Skin epidermis (tissue), 12 donors: ENCODE results near the gene C11orf68.
A peak's percentile ranks its signal among the peaks of the same experiment; 100 is the strongest.
"Not testable (repeated sequence)": the region's sequence is repeated elsewhere in the genome, so short reads cannot be mapped to it uniquely, and the experiment has no call there.

Experiments
- H3K27ac ChIP-seq, 21 experiments: fragments of 200-600 bp; sonication (generic) in 11 of 21; one replicate each; pipeline ENCODE4 v1.5.0; 2020; ENCODE audit warnings: mild to moderate bottlenecking in 3 of 21, inconsistent platforms in 2 of 21, moderate library complexity in 2 of 21
- H3K4me3 ChIP-seq, 7 experiments: fragments of 200-600 bp; sonication (generic) in 2 of 7; one replicate each; pipeline ENCODE4 v1.5.0; 2020; ENCODE audit warnings: inconsistent platforms in 2 of 7, mild to moderate bottlenecking in 2 of 7, moderate library complexity in 1 of 7

The C11orf68 gene

GRCh38 chr11:65918211-65919140, at the start of gene C11orf68:
Gene C11orf68, minus strand, starts transcription at chr11:65919062. Its CDS starts 31 bp downstream, at chr11:65919031.
- H3K4me3 ChIP-seq: peak within 1 kb of the TSS; percentile 77 to 98 (median 96)
- H3K27ac ChIP-seq: peak within 1 kb of the TSS; percentile 92 to 100 (median 97)

- H3K27ac ChIP-seq: no peak overlapping the region
- H3K4me3 ChIP-seq: no peak overlapping the region
Measured at GRCh38 chr11:65967329-65967934, 48.6 kb upstream of the C11orf68 start.

DNA sequence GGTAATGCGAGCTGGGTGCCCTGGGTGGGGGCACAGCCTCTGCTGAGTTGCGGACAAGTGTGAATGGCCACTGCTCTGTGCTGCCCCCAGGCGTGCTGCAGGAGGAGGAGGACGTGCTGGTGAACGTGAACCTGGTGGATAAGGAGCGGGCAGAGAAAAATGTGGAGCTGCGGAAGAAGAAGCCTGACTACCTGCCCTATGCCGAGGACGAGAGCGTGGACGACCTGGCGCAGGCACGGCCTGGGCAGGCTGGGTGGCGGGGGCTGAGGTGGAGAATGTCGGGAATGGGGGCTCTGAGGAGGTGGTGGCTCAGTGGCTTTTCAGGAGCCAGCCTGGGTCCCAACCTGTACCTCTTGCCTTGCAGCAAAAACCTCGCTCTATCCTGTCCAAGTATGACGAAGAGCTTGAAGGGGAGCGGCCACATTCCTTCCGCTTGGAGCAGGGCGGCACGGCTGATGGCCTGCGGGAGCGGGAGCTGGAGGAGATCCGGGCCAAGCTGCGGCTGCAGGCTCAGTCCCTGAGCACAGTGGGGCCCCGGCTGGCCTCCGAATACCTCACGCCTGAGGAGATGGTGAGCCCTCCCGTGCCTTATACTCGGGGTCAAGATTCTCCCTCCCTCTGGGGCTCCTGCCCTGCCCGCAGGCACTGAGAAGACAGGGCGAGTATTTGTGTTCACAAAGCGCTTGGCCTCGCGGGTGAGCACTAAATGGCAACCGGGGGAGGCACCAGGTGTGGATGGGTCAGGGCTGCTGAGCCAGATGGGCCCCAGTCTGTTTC, 47.3 kb upstream of the C11orf68 start:
- H3K4me3 ChIP-seq: no peak overlapping the region

GRCh38 chr11:65964906-65965305, 46.0 kb upstream of the C11orf68 start:
- H3K4me3 ChIP-seq: no peak overlapping the region
- no peak overlapping the region for H3K27ac ChIP-seq

More for the DNA sequence above, 47.3 kb upstream of the C11orf68 start:
- no peak overlapping the region for H3K27ac ChIP-seq

DNA sequence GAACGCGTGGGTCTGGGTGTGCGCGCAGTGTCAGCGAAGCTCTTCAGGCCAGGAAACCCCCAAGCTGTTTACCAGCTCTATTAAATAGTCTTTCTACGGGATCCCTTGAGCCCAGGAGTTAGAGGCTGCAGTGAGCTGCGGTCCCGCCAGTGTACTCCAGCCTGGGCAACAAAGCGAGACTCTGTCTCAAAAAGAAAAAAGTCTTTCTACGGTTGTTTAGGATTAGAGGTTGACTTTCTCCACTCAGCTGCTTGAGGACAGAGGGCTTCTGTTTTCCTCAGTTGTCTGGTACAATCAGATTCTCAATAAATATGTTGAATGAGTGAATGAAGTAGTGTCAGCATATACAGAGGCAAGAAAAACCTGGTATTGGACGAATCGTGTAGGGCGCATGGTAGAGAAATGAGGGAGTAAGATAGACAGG, 43.3 kb upstream of the C11orf68 start:
- peak overlapping the region; percentile 69 to 100 (median 96) for H3K4me3 ChIP-seq
- H3K27ac ChIP-seq: peak overlapping the region; percentile 82 to 99 (median 94)

GRCh38 chr11:65961267-65962140, 42.6 kb upstream of the C11orf68 start, which contains the start of gene SART1:
Gene SART1, plus strand, starts transcription at chr11:65961734. Its CDS starts 47 bp downstream, at chr11:65961781.
- H3K27ac ChIP-seq: peak within 1 kb of the TSS; percentile 82 to 99 (median 94)
- H3K4me3 ChIP-seq: peak within 1 kb of the TSS; percentile 69 to 100 (median 96)

- peak overlapping the region in 20 of 21 experiments; percentile 85 to 99 (median 95) for H3K27ac ChIP-seq
- H3K4me3 ChIP-seq: peak overlapping the region; percentile 69 to 100 (median 96)
Measured at GRCh38 chr11:65960824-65961266, 42.0 kb upstream of the C11orf68 start.

- H3K4me3 ChIP-seq: no peak overlapping the region
- H3K27ac ChIP-seq: no peak overlapping the region
Measured at GRCh38 chr11:65958774-65959420, 40.0 kb upstream of the C11orf68 start.

DNA sequence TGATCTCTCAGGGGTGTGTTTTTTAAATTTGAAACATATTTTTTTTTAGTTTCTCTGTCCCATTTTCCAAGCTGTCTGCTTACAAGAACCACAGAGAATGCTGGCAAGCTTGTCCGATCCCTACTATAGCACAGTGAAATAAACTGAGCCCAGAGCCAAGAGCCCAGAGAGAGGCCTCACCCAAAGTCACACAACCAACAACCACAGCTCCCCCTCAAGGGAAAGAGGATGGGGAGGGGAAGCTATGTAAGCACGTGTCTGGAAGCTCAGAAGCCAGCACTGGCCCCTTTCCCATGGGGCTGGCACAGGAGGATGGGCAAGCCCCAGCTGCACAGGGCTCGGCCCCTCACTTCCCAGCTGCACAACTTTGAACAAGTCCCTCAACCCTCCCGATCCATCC, 39.4 kb upstream of the C11orf68 start:
- Histone ChIP-seq H3K27ac (no peak overlapping the region), H3K4me3 (no peak overlapping the region)

GRCh38 chr11:65954771-65955170, 35.9 kb upstream of the C11orf68 start:
- no peak overlapping the region for H3K27ac ChIP-seq
- no peak overlapping the region for H3K4me3 ChIP-seq

DNA sequence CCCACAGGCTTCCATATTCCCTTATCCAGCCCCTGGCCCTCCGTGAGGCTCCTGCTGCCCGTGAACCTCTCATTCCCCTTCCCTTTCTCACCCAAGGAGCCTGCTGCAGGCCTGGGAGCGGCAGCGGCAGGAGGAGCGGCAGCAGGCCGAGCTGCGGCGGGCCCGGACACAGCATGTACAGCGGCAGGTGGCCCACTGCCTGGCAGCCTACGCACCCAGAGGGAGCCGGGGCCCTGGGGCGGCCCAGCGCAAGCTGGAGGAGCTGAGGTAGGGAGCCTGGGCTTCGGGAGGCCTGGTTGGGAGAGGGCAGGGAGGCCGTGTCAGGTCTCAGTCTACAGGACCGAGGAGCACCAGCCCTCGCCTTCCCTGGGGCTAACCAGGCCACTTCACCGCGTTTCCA, 34.6 kb upstream of the C11orf68 start:
- no peak overlapping the region for H3K4me3 ChIP-seq
- peak overlapping the region in 1 of 21 experiments; percentile 24 for H3K27ac ChIP-seq

DNA sequence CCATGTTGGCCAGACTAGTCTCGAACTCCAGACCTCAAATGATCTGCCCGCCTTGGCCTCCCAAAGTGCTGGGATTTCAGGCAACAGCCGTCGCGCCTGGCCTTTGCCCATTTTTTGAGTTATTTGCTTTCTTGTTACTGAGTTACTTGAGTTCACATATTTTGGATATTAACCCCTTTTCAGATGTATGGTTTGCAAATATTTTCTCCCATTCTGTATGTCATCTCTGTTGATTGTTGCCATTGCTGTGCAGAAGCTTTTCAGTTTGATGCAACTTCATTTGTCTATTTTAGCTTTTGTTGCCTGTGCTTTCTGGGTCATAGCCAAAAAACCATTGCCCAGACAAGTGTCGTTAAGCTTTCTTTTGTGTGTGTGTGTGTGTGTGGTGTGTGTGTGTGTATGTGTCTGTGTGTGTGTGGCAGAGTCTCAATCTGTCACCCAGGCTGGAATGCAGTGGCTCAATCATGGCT, 33.2 kb upstream of the C11orf68 start:
- Histone ChIP-seq H3K4me3 (no peak overlapping the region), H3K27ac (no peak overlapping the region)

- H3K4me3 ChIP-seq, H3K27ac ChIP-seq: not testable (repeated sequence)
Measured at GRCh38 chr11:65951641-65952040, 32.8 kb upstream of the C11orf68 start.

DNA sequence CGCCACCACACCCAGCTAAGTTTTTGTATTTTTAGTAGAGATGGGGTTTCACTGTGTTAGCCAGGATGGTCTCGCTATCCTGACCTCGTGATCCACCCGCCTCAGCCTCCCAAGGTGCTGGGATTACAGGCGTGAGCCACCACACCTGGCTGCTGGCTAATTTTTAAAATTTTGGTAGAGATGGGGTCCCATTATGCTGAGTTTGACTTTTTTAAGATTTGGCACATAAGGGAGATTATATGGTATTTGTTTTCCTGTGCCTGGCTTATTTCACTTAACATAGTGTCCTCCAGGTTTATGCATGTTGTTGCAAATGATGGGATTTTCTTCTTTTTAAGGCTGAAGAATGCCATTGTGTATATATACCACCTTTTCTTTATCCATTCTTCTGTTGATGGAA, 31.8 kb upstream of the C11orf68 start:
- not testable (repeated sequence) for H3K4me3 ChIP-seq, H3K27ac ChIP-seq

DNA sequence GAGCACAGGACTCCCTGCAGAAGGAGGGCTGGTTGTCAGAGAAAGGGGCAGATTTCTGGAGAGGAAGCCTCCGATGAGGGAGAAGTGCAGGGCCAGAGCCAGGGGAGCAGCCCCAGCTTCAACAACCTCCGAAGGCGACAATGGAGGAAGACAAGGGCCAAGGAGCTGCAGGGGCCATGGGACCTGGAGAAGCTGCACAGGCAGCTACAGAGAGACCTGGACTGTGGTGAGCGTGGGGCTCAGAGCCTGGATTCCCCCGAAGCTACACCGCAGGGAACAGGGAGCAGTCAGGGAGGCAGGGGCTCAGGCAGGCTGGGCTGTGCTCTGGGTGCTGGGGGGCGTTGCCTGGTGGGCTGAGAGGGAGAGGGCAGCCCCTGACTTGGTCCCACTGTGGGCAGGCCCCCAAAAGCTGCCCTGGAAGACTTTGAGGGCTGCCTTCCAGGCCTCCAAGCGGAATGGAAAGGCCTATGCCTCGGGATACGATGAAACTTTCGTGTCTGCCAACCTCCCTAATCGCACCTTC, 28.8 kb upstream of the C11orf68 start:
- Histone ChIP-seq H3K4me3 (no peak overlapping the region), H3K27ac (no peak overlapping the region)

- Histone ChIP-seq H3K4me3 (no peak overlapping the region), H3K27ac (no peak overlapping the region)
Measured at GRCh38 chr11:65947133-65947532, 28.3 kb upstream of the C11orf68 start.

DNA sequence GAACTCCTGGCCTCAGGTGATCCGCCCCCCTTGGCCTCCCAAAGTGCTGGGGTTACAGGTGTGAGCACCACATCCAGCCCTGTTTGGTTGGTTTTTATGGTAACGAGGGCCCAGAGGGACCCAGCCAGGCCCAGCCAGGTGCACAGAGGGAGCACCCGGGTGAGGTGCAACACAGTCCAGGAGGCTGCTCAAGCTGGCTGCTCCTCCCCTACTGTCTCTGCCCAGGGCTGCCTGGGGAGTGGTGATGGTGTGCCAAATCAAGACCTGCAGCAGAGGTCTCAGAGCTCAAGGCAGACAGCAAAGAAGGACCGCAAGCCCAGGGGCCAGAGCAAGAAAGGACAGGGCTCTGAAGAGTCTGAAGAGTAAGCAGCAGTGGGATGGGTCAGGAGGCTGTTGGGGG, 27.8 kb upstream of the C11orf68 start:
- Histone ChIP-seq H3K27ac (no peak overlapping the region), H3K4me3 (no peak overlapping the region)

DNA sequence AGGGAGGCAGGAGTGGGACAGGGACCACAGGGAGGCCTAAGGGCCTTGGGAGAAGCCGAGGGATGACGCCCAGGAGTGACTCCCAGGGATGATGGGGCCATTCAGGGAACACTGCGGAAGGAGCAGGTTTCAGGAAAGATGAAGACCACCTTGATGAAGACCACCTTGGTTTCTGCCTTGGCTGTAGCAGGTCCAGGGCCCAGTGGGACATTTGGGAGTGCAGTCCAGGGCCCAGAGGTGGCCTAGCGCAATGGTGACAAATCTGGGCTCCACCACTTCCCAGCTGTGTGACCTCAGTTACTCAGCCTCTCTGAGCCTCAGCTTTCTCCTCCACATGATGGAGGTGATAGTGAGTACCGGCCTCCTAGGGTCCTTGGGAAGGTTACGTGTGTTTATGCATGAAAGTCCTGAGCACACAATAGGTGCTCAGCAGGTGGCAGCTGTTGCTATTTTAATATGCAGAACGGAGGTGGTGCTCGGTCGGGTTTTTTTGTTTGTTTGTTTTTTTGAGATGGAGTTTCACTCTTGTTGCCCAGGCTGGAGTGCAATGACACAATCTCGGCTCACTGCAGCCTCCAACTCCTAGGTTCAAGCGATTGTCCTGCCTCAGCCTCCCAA, 27.2 kb upstream of the C11orf68 start:
- no peak overlapping the region for H3K4me3 ChIP-seq
- no peak overlapping the region for H3K27ac ChIP-seq
